ENCODE data around the gene RO60. TPM values are rescaled to one million over a fixed set of nuclear protein-coding genes. Genes with fewer than 3 reads are reported as not detected.

Gene RO60
- total RNA-seq, 1 experiment from 2014 or later, result 74.8 TPM

- Histone ChIP-seq H3K36me3 (ENCODE audit: control insufficient read depth, insufficient read depth, low read length) (peaks cover 12% of the 10 kb centered on the region), H3K27ac (ENCODE audit: low read length) (no peak overlapping the region), H3K4me1 (ENCODE audit: control insufficient read depth, insufficient read depth, low read length) (no peaks in the 10 kb centered on the region), H3K27me3 (ENCODE audit: control insufficient read depth, insufficient read depth, low read length) (no peaks in the 10 kb centered on the region), H3K9me3 (ENCODE audit: control insufficient read depth, insufficient read depth, low read depth, low read length) (no peaks in the 10 kb centered on the region), H3K4me3 (ENCODE audit: low read depth in 2 of 2, low read length in 2 of 2) (no peak overlapping the region)
- intact Hi-C loops (cut with micrococcal nuclease; ENCODE audit: unreplicated experiment), result no loop called here
- in situ Hi-C loops (cut with HindIII; ENCODE audit: low pct_unique_long_range_greater_than_20kb, low sequenced_read_pairs), result no loop called here
- ATAC-seq, result no peak
- ChIA-PET CTCF (no interaction called here), POLR2A (no interaction called here)
- BruUV-seq (replicated peaks), result no TSS peak
- no peak for TF ChIP-seq TCF7L2 (IDR thresholded peaks at IDR 0.05; ENCODE audit: low read depth, low read length)
- TF ChIP-seq CTCF (IDR thresholded peaks at IDR 0.05), result no peak
- TF ChIP-seq SIN3A (IDR thresholded peaks at IDR 0.05; ENCODE audit: borderline replicate concordance, insufficient read depth, low read depth, low read length), result no peak
- TF ChIP-seq POLR2AphosphoS5 (IDR thresholded peaks at IDR 0.05; ENCODE audit: low read depth, low read length), result no peak
- no peak for TF ChIP-seq REST (IDR thresholded peaks at IDR 0.05; ENCODE audit: insufficient read depth in 1 of 2, low read depth in 2 of 2, low read length in 1 of 2)
- DNase-seq (ENCODE audit: low read depth, low spot score), result no peak
Observed at GRCh38 chr1:193013005-193013404, 46.4 kb upstream of the RO60 start.

- Histone ChIP-seq H3K9me3 (ENCODE audit: control insufficient read depth, insufficient read depth, low read depth, low read length) (no peaks in the 10 kb centered on the region), H3K4me1 (ENCODE audit: control insufficient read depth, insufficient read depth, low read length) (no peaks in the 10 kb centered on the region), H3K4me3 (ENCODE audit: low read depth in 2 of 2, low read length in 2 of 2) (no peak overlapping the region), H3K27ac (ENCODE audit: low read length) (no peak overlapping the region), H3K36me3 (ENCODE audit: control insufficient read depth, insufficient read depth, low read length) (peaks cover 12% of the 10 kb centered on the region), H3K27me3 (ENCODE audit: control insufficient read depth, insufficient read depth, low read length) (no peaks in the 10 kb centered on the region)
- intact Hi-C loops (cut with micrococcal nuclease; ENCODE audit: unreplicated experiment), result no loop called here
- CTCF ChIA-PET, result no interaction called here
- TF ChIP-seq SIN3A (IDR thresholded peaks at IDR 0.05; ENCODE audit: borderline replicate concordance, insufficient read depth, low read depth, low read length) (no peak), POLR2AphosphoS5 (IDR thresholded peaks at IDR 0.05; ENCODE audit: low read depth, low read length) (no peak)
- DNase-seq (ENCODE audit: low read depth, low spot score) (no peak), ATAC-seq (no peak)
- no TSS peak for BruUV-seq (replicated peaks)
- in situ Hi-C loops (cut with HindIII; ENCODE audit: low pct_unique_long_range_greater_than_20kb, low sequenced_read_pairs), result no loop called here
- POLR2A ChIA-PET, result no interaction called here
Observed at GRCh38 chr1:193013707-193014106, 45.7 kb upstream of the RO60 start.

- Histone ChIP-seq H3K4me3 (ENCODE audit: low read depth in 2 of 2, low read length in 2 of 2) (no peak overlapping the region), H3K27me3 (ENCODE audit: control insufficient read depth, insufficient read depth, low read length) (no peaks in the 10 kb centered on the region), H3K36me3 (ENCODE audit: control insufficient read depth, insufficient read depth, low read length) (peaks cover 12% of the 10 kb centered on the region), H3K4me1 (ENCODE audit: control insufficient read depth, insufficient read depth, low read length) (no peaks in the 10 kb centered on the region), H3K9me3 (ENCODE audit: control insufficient read depth, insufficient read depth, low read depth, low read length) (no peaks in the 10 kb centered on the region), H3K27ac (ENCODE audit: low read length) (no peak overlapping the region)
- TF ChIP-seq CTCF (IDR thresholded peaks at IDR 0.05) (no peak), REST (IDR thresholded peaks at IDR 0.05; ENCODE audit: insufficient read depth in 1 of 2, low read depth in 2 of 2, low read length in 1 of 2) (no peak), SIN3A (IDR thresholded peaks at IDR 0.05; ENCODE audit: borderline replicate concordance, insufficient read depth, low read depth, low read length) (no peak), TCF7L2 (IDR thresholded peaks at IDR 0.05; ENCODE audit: low read depth, low read length) (no peak), POLR2AphosphoS5 (IDR thresholded peaks at IDR 0.05; ENCODE audit: low read depth, low read length) (no peak)
- intact Hi-C loops (cut with micrococcal nuclease; ENCODE audit: unreplicated experiment), result no loop called here
- ChIA-PET POLR2A (no interaction called here), CTCF (no interaction called here)
- ATAC-seq, result no peak
- no TSS peak for BruUV-seq (replicated peaks)
- in situ Hi-C loops (cut with HindIII; ENCODE audit: low pct_unique_long_range_greater_than_20kb, low sequenced_read_pairs), result no loop called here
- no peak for DNase-seq (ENCODE audit: low read depth, low spot score)
Observed at GRCh38 chr1:193014400-193014799, 45.0 kb upstream of the RO60 start.
